SJCRH30 (cell line): ENCODE results near the gene NCKAP5L. TPM values are rescaled to one million over a fixed set of nuclear protein-coding genes. Genes with fewer than 3 reads are reported as not detected.

Experiments
- total RNA-seq: library from RNA; depleted of rRNA; stranded (reverse); fragments of >200 nt; shearing (Covaris generic); gene quantifications from 2 replicates; pipeline ENCODE4 v1.2.3, GENCODE V29; 2014; rRNA removed

The NCKAP5L gene
- total RNA-seq, 1 experiment from 2014 or later: 80.7 TPM

Other genes starting within 250 kb of the NCKAP5L start
- gene FAM186B, start 222.8 kb downstream of the NCKAP5L start, total RNA-seq: 0.10 and 0.18 TPM in 2 replicates
- 4.4 and 4.9 TPM in 2 replicates for gene PRPF40B, start 204.9 kb downstream of the NCKAP5L start, total RNA-seq
- 33.0 and 39.2 TPM in 2 replicates for gene FMNL3, start 121.0 kb downstream of the NCKAP5L start, total RNA-seq
- 400 TPM in 2 replicates for gene TMBIM6, start 86.9 kb downstream of the NCKAP5L start, total RNA-seq
- gene BCDIN3D, start 14.7 kb upstream of the NCKAP5L start, total RNA-seq: 4.7 and 5.3 TPM in 2 replicates
- 0.58 and 0.67 TPM in 2 replicates for gene FAIM2, start 75.5 kb upstream of the NCKAP5L start, total RNA-seq
- not detected in 2 replicates for gene AQP2, start 122.3 kb upstream of the NCKAP5L start, total RNA-seq
- 0.18 TPM in 1 of 2 replicates, not detected in the other for gene AQP5, start 133.5 kb upstream of the NCKAP5L start, total RNA-seq
- not detected in 2 replicates for gene AQP6, start 144.5 kb upstream of the NCKAP5L start, total RNA-seq
- 148 and 152 TPM in 2 replicates for gene RACGAP1, start 197.1 kb upstream of the NCKAP5L start, total RNA-seq
- gene ASIC1, start 229.2 kb upstream of the NCKAP5L start, total RNA-seq: 7.5 and 8.9 TPM in 2 replicates